Measurements from ENCODE around the gene SHISAL1.

Gene SHISAL1

DNA sequence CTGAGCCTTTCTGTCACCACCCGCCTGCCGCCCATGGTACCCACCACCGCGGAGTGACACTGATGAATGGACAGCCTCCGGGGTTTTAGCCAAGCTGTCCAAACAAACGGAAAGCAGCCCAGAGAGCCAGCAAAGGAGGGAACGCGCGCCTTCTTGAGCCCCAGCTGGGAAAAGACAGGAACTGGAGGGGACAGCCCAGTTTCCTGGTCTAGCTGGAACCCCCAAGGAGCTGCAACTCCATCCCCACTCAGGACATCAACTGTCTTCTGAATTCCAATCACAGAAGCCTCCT lies 33.7 kb downstream of the SHISAL1 start:
- no peak for DNase-seq

DNA sequence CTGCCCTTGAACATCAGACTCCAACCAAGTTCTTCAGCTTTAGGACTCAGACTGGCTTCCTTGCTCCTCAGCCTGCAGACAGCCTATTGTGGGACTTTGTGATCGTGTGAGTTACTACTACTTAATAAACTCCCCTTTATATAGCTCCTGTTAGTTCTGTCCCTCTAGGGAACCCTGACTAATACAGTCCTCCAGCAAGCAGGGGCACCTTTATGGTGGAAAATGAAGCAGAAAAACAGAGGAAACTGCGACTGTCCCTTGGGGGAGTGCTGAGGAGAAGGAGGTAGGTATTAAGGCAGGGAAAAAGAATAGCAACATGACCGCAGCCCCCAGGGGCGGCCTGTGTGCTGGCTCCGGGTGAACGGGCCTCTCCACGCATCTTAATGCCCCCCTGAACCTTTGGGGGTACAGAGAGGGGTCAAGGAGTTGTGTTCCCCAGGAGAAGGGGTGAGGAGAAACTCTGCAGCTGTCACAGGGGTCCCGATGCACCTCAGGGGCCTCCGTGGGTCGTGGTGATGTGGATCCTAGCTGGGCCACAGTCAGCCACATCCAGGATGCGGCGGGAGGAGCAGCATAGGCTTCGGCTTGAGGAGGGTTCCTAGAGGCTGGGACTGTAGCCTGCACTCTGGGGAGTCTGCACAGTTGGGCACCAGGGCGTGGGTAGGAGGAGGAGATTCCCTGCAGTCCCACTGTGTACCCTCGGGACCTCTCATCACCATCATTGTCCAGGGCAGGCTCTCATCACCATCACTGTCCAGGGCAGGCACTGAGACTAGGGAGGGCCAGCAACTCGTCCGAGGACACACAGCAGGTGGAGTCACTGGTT lies 34.3 kb downstream of the SHISAL1 start:
- no peak for DNase-seq

DNA sequence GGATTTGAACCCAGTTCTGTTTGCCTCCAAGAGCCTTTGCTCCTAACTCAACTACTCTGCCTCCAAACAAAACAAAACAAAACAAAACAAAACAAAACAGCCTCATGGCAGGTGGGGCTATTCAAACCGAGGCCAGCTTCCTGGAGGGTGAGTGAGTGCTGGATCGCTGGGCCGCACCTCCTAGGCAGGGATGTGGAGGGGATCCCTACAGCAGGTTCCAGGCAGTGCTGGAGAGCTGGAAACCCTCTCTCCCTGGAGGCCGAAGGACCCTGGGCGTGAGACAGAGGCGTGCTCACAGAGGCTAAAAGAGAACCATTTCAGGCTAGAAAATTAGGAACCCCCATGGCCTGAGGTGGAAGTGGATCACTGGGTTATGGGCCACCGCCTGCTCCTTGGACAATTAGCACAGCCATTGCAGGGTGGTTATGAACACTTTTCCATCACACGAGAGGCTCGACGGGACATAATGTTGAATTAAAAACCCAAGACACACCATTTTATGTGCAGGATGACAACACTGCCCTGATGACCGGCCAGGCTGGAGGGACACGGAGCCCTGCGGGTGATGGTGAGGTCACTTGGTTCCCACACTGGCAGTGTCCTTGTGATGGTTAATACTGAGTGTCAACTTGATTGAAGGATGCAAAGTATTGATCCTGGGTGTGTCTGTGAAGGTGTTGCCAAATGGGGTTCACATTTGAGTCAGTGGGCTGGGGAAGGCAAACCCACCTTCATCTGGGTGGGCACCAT lies 35.2 kb downstream of the SHISAL1 start:
- DNase-seq: no peak

DNA sequence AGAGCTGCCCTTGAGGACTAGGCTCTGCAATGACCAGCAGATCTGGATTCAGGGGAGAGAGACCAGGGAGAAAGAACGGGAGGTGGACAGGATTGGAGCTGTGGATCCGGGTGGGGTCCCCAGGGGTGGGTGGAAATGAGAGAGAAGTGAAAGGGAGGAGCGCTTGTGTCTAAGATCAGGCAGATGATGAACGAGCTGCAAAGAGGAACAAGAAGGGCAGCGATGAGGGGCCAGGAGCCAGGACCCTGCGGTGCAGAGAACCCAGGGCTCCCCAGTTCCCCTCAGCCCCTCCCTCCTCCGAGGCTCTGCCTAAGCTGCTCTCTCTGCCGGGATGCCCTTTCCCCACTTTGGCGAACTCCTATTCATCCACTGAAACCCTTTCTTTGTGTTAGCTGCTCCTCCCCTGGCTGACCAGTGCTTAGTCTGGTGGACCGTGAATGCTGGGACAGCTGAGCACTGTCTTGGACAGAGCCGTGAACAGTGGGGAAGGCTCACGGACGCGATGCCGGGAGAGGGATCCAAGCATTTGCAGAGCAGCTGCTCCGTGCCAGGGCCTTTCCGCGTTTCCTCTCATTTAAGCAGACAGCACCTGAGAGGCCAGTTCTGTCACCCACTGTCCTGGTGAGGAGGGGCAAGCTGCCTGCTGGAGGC lies 35.9 kb downstream of the SHISAL1 start:
- DNase-seq: no peak

GRCh38 chr22:44276041-44276440 lies 36.7 kb downstream of the SHISAL1 start:
- no peak for DNase-seq

DNA sequence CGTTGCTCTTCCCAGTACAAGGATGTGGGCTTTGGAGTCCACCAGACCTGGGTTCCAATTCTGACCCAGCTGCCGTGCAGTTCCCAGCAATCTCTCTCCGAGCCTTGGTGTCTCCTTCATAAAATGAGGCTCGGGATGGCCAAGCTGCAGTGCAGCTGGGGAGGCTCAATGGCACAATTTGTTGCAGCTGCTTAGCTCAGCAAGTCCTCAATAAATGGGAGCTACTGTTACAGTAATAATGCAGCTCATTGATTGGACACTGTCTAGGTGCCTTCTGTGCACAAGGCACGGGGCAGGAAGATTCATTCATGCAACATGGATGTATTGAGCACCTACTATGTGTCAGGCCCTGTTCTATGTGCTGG lies 37.1 kb downstream of the SHISAL1 start:
- peak in 1 of 58 donors; percentile 36 for DNase-seq

GRCh38 chr22:44274918-44275630 lies 37.7 kb downstream of the SHISAL1 start:
- no peak for DNase-seq

GRCh38 chr22:44273175-44273574 lies 39.6 kb downstream of the SHISAL1 start:
- no peak for DNase-seq

- peak in 7 of 58 donors; percentile 12 to 29 (median 22) for DNase-seq
Observed at GRCh38 chr22:44272401-44272771, 40.4 kb downstream of the SHISAL1 start.

DNA sequence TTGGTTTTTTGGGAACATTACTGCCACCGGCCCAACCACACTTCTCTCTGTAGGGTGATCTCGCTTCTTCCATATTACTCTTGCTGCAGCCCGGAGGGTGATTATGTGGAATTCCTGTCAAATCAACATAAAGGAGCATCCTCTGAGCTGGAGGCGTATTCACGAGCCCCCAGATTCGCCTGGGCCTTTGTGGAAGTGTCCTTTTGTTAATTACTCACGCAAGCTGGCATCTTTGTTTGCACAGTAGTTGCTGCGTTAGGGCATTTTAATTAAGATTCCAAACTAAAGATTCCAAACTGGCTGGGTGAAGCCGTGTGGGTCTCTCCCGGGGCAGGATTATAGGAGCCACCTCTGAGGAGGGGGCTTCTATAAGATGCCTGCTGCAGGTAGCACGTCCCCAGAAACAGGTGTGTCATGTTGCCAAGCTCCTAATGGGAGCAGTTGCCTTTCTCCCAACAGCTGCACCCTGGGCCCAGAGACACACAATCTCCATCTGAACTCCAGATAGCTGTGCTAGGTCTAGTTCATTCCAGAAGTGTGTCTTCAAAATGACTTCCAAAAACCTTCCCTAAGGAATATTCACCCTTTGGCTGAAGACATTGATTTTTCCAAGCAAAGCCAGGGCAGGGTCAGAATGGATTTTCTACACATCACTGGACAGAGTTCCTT lies 40.9 kb downstream of the SHISAL1 start:
- DNase-seq: no peak

DNA sequence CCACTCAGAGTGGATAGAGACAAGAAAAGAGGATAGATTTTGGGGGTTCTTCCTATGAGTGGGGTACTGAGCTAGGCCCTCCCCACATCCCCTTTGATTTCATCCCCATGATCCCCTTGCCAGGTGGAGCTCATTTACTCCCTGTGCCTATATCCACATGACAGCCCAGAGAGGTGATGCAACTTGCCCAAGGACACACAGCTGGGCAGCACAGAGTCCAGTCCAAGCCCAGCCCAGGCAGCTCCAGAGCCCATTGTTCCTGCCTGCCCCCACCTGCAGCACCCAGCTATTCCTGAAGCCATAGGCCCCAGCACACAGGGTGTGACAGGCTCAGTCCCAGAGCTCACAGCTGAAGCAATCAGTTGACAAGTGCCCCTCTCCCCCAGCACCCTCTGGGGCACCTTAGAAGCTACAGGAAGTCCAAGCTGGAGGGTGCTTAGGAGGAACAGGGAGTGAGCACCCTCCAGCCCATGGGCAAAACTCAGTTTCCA lies 41.7 kb downstream of the SHISAL1 start:
- no peak for DNase-seq

- no peak for DNase-seq
Observed at GRCh38 chr22:44270556-44270880, 42.2 kb downstream of the SHISAL1 start.

- DNase-seq: no peak
Observed at GRCh38 chr22:44269757-44270555, 42.8 kb downstream of the SHISAL1 start.

DNA sequence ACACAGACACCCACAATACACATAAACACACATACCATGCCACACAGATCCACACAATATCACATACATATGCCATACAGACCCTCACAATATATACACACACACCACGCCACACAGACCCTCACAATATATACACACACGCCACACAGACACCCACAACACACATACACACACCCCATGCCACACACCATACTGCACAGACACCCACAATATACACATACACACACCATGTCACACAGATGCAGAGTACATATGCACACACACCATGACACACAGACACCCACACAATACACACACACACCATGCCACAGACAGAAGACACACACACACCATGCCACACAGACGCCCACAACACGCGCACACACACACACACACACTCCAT lies 43.6 kb downstream of the SHISAL1 start:
- DNase-seq: no peak

DNA sequence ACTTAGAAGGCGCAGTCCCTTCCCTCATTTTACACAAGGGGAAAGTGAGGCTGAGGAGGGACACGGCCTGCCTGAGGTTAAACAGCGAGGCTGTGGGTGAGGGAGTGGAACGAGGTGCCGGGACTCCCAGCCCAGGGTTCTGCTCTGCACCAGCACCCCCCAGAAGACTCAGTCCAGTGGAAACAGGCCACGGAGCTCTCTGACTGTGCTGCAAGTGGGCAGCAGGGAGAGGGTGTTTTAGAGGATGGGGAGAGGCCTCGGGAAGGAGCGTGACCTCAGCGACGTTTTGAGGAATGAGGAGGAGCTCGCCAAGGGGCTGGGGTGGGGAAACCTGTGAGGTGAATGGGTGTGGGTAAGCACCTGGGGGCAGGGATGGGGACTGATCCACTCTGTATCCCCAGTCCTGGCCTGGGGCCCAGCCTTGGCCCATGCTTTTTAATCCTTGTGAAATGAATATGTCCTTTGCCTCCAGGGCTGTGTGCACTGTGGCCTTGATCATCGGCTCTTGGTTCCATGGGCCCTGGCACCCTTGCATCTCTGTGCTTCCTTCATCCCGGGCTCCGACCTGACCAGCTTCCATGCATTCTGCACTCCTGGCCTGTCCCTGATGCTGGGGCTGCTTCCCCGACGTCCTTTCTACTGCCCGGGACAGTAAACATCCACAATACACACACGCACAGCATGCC lies 44.2 kb downstream of the SHISAL1 start:
- no peak for DNase-seq

- DNase-seq: no peak
Observed at GRCh38 chr22:44267856-44268255, 44.9 kb downstream of the SHISAL1 start.

DNA sequence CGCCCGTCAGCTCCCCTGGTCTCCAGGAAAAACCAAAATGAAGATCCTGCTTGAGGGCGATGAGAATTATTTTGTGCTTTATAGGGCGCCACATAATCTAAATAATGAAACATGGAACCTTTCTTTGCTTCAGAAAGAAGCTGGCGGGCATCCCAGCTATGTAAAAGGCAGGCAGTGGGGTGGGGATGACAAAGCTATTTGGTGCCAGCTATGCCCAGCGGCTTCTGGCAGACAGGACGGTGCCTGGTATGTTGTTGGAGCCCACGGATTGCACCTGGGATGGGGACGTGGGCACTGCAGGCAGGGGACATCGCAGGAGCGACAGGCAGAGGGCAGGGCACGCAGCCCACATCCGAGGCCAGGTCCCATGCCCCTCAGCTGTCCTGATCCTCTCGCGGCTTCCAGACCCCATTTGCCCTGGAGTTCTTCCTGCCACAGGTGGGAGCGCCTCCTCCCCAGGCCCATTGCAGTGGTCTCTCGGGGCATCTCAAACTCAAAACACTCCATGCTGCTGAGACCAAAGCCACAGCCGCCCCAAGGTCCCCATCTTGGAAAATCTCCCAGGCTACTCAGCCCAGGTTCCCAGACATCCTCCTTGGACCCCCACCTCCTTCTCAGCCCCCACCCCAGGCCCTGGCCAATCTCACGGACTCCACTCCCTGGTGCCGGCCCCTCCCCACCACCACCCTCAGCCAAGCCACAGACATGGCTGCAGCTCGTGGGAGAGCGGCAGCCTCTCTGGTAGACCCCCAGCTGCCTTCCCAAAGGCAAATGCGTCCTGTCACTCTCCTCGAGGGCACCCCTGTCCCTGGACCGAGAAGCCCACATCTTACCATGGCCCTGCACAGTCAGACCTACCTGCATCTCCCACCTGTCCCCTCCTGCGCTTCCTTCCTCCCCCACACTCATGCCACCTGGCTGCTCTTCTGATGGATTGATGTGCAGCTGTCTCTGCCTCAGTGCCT lies 45.7 kb downstream of the SHISAL1 start:
- DNase-seq: peak in 5 of 58 donors; percentile 6 to 21 (median 14)

GRCh38 chr22:44263547-44263946 lies 49.2 kb downstream of the SHISAL1 start:
- DNase-seq: no peak

All from anterior cingulate cortex (tissue), 58 donors.